ENCODE data around the gene ZMYND11.
"Not testable (repeated sequence)": the region's sequence is repeated elsewhere in the genome, so short reads cannot be mapped to it uniquely, and the experiment has no call there.

ZMYND11 gene

DNA sequence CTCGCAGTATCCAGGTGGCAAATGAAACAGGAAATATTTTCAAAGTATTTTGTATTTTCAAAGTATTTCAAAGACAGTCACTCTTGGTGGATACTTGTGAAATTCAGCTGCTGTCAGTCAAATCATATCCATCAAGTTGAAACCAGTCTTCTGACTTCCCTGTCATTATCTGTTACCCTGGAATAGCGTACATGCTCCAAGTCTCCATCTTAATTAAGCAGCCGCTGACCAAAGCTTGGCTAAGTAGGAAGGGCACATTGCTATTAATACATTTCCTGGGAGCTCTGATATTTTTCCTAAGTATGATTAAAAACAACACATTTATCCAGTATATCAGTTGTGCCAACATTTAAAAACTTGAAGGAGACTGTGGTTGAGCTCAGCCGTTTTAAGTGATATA lies 112.2 kb downstream of the ZMYND11 start:
- TF ChIP-seq, protein P1, sequence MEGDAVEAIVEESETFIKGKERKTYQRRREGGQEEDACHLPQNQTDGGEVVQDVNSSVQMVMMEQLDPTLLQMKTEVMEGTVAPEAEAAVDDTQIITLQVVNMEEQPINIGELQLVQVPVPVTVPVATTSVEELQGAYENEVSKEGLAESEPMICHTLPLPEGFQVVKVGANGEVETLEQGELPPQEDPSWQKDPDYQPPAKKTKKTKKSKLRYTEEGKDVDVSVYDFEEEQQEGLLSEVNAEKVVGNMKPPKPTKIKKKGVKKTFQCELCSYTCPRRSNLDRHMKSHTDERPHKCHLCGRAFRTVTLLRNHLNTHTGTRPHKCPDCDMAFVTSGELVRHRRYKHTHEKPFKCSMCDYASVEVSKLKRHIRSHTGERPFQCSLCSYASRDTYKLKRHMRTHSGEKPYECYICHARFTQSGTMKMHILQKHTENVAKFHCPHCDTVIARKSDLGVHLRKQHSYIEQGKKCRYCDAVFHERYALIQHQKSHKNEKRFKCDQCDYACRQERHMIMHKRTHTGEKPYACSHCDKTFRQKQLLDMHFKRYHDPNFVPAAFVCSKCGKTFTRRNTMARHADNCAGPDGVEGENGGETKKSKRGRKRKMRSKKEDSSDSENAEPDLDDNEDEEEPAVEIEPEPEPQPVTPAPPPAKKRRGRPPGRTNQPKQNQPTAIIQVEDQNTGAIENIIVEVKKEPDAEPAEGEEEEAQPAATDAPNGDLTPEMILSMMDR (IDR thresholded peaks at IDR 0.05; ENCODE audit: low read depth, low read length, missing control alignments): no peak
- no peak for DNase-seq (ENCODE audit: extremely low read depth, low read depth)

DNA sequence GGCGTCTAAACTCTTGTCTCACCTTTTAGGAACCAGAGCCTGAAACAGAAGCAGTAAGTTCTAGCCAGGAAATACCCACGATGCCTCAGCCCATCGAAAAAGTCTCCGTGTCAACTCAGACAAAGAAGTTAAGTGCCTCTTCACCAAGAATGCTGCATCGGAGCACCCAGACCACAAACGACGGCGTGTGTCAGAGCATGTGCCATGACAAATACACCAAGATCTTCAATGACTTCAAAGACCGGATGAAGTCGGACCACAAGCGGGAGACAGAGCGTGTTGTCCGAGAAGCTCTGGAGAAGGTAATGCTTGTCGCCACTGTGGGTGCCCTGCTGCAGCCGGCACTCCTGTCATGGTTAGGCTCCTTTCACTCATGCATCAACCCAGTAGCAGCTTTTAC lies 113.1 kb downstream of the ZMYND11 start:
- no peak overlapping the region for H3K4me3 ChIP-seq (replicated peaks; ENCODE audit: low read depth, low read length)
- TF ChIP-seq, protein P1 (IDR thresholded peaks at IDR 0.05; ENCODE audit: low read depth, low read length, missing control alignments): no peak

More for the DNA sequence above, 112.2 kb downstream of the ZMYND11 start:
- H3K4me3 ChIP-seq (replicated peaks; ENCODE audit: low read depth, low read length): no peak overlapping the region

DNA sequence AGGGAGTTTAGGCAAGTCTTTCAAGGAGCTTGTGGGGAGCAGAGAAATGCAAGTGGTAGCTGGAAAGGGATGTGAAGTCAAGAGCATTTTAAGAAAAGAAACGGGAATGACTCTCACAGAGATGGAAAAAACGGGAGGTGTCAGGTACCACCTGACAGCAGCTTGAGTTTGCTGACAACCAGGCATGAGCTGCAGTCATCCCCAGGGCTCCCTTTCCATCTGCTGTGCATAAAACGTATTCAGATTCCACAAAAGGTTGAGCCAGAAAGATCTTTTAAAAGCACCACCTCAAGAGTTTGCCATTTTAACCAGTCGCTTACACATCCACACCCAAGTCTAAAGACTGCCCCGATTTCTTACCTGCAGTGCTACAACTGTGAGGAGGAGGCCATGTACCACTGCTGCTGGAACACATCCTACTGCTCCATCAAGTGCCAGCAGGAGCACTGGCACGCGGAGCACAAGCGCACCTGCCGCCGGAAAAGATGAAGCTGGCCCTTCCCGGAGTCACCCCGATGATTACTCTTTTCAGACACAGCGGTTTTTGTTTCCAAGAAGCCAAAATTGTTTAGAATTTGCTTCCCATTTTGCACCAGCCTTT lies 116.8 kb downstream of the ZMYND11 start:
- TF ChIP-seq, protein P1 (IDR thresholded peaks at IDR 0.05; ENCODE audit: low read depth, low read length, missing control alignments): no peak
- no peak overlapping the region for H3K4me3 ChIP-seq (replicated peaks; ENCODE audit: low read depth, low read length)
- no peak for DNase-seq (ENCODE audit: extremely low read depth, low read depth)

More for the DNA sequence above, 113.1 kb downstream of the ZMYND11 start:
- no peak for DNase-seq (ENCODE audit: extremely low read depth, low read depth)

DNA sequence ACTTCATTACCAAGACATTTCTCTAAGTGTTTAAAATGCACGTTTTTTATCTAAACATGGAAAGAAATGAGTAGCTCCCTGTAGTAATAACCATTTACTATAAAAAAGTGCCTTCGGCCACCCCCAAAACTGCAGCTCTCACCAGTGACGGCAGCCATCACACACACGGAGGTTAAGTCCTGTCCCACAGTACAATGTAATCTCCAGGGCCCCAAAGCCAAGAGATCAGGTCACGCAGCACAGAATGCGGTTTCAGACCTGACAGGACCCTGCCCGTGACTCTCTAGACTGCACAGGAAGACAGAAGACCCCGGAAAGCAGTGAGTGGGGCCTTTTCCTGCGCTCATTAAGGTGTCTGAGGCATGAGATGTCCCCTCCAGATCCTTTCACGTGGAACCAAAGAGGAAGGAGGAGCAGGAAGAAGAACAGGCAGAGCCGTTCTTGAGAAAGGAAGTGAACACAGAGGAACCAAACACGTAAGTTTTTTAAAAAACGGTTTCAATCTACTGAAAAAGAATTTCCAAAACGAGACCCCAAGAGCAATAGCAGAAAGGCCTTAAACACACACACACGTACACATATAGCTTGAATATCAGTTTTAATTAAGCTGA lies 125.7 kb downstream of the ZMYND11 start:
- no peak overlapping the region for H3K4me3 ChIP-seq (replicated peaks; ENCODE audit: low read depth, low read length)
- TF ChIP-seq, protein P1 (IDR thresholded peaks at IDR 0.05; ENCODE audit: low read depth, low read length, missing control alignments): no peak
- no peak for DNase-seq (ENCODE audit: extremely low read depth, low read depth)

DNA sequence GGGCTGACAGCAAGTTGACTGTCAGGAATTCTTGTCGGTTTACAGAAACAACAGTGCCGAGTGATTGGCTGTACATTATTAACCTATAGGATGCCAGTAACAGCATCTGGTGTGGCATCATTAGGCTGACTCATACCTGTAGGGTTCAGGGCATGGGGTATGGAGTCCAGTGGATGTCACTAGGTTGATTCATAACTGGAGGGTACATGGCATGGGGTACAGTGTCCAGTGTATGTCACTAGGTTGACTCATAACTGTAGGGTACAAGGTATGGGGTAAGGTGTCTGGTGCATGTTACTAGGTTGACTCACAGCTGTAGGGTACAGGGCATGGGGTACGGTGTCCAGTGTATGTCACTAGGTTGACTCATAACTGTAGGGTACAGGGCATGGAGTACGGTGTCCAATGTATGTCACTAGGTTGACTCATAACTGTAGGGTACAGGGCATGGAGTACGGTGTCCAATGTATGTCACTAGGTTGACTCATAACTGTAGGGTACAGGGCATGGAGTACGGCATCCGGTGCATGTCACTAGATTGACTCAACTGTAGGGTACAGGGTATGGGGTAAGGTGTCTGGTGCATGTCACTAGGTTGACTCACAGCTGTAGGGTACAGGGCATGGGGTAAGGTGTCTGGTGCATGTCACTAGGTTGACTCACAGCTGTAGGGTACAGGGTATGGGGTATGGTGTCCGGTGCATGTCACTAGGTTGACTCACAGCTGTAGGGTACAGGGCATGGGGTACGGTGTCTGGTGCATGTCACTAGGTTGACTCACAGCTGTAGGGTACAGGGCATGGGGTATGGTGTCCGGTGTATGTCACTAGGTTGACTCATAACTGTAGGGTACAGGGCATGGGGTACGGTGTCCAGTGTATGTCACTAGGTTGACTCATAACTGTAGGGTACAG lies 129.2 kb downstream of the ZMYND11 start:
- not testable (repeated sequence) for DNase-seq (ENCODE audit: extremely low read depth, low read depth); H3K4me3 ChIP-seq (replicated peaks; ENCODE audit: low read depth, low read length)

DNA sequence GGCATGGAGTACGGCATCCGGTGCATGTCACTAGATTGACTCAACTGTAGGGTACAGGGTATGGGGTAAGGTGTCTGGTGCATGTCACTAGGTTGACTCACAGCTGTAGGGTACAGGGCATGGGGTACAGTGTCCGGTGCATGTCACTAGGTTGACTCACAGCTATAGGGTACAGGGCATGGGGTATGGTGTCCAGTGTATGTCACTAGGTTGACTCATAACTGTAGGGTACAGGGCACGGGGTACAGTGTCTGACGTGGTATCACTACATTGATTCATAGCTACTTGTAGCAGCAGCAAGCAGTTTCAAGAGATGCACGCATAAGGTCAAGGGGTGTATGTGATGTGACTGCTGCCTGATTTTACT lies 129.8 kb downstream of the ZMYND11 start:
- H3K4me3 ChIP-seq (replicated peaks; ENCODE audit: low read depth, low read length); DNase-seq (ENCODE audit: extremely low read depth, low read depth): not testable (repeated sequence)

DNA sequence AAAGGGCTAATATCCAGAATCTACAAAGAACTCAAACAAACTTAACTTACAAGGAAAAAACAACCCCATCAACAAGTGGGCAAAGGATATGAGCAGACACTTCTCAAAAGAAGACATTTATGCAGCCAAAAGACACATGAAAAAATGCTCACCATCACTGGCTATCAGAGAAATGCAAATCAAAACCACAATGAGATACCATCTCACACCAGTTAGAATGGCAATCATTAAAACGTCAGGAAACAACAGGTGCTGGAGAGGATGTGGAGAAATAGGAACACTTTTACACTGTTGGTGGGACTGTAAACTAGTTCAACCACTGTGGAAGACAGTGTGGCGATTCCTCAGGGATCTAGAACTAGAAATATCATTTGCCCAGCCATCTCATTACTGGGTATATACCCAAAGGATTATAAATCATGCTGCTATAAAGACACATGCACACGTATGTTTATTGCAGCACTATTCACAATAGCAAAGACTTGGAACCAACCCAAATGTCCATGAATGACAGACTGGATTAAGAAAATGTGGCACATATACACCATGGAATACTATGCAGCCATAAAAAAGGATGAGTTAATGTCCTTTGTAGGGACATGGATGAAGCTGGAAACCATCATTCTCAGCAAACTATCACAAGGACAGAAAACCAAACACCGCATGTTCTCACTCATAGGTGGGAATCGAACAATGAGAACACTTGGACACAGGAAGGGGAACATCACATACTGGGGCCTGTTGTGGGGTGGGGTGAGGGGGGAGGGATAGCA lies 130.7 kb downstream of the ZMYND11 start:
- H3K4me3 ChIP-seq (replicated peaks; ENCODE audit: low read depth, low read length); DNase-seq (ENCODE audit: extremely low read depth, low read depth): not testable (repeated sequence)

DNA sequence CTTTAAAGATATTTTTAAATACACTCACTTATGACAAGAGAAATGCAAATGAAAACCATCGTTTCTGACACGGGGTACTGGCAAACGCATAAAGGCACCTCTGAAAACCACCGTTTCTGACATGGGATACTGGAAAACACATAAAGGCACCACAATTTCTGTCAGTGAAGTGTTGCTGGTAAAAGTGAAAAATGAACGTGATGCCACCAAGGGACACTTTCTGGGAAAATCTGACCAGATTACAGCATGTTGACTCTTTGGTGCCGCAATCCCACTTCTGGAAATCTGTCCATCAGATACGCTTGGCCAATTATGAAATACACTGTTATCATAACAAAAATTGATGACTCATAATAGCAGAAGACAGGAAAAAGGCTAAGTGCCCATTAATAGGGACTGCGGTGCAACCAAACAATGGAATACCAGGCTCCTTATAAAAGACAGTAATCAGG lies 131.7 kb downstream of the ZMYND11 start:
- H3K4me3 ChIP-seq (replicated peaks; ENCODE audit: low read depth, low read length): no peak overlapping the region
- TF ChIP-seq, protein P1 (IDR thresholded peaks at IDR 0.05; ENCODE audit: low read depth, low read length, missing control alignments): no peak
- DNase-seq (ENCODE audit: extremely low read depth, low read depth): no peak
